ENCODE results near the gene IGF2BP2.
"Not testable (repeated sequence)": the region's sequence is repeated elsewhere in the genome, so short reads cannot be mapped to it uniquely, and the experiment has no call there.

The IGF2BP2 gene

GRCh38 chr3:185825006-185825638, at the start of gene IGF2BP2:
Gene IGF2BP2, minus strand, starts transcription at chr3:185825042. Its CDS starts 82 bp downstream, at chr3:185824960.
- no peak for DNase-seq (ENCODE audit: low read depth)

GRCh38 chr3:185874119-185874518, 49.3 kb upstream of the IGF2BP2 start:
- no peak for DNase-seq (ENCODE audit: low read depth)

GRCh38 chr3:185867650-185868049, 42.8 kb upstream of the IGF2BP2 start:
- DNase-seq (ENCODE audit: low read depth) = no peak

GRCh38 chr3:185866995-185867394, 42.2 kb upstream of the IGF2BP2 start:
- DNase-seq (ENCODE audit: low read depth) = no peak

GRCh38 chr3:185866555-185866954, 41.7 kb upstream of the IGF2BP2 start:
- no peak for DNase-seq (ENCODE audit: low read depth)

- DNase-seq (ENCODE audit: low read depth) = no peak
These were observed 40.4 kb upstream of the IGF2BP2 start for GRCh38 chr3:185865247-185865646.

- DNase-seq (ENCODE audit: low read depth) = no peak
These were observed 39.9 kb upstream of the IGF2BP2 start for GRCh38 chr3:185864767-185865166.

- no peak for DNase-seq (ENCODE audit: low read depth)
These were observed 38.1 kb upstream of the IGF2BP2 start for GRCh38 chr3:185862920-185863319.

GRCh38 chr3:185859294-185859972, 34.6 kb upstream of the IGF2BP2 start:
- DNase-seq (ENCODE audit: low read depth) = no peak

GRCh38 chr3:185858502-185859225, 33.8 kb upstream of the IGF2BP2 start:
- no peak for DNase-seq (ENCODE audit: low read depth)

- DNase-seq (ENCODE audit: low read depth) = no peak
These were observed 32.4 kb upstream of the IGF2BP2 start for GRCh38 chr3:185857208-185857607.

GRCh38 chr3:185856652-185857051, 31.8 kb upstream of the IGF2BP2 start:
- DNase-seq (ENCODE audit: low read depth) = no peak

- not testable (repeated sequence) for DNase-seq (ENCODE audit: low read depth)
These were observed 28.9 kb upstream of the IGF2BP2 start for GRCh38 chr3:185853771-185854170.

GRCh38 chr3:185852635-185853034, 27.8 kb upstream of the IGF2BP2 start:
- DNase-seq (ENCODE audit: low read depth) = no peak

- DNase-seq (ENCODE audit: low read depth) = no peak
These were observed 27.1 kb upstream of the IGF2BP2 start for GRCh38 chr3:185851959-185852358.

- DNase-seq (ENCODE audit: low read depth) = no peak
These were observed 26.2 kb upstream of the IGF2BP2 start for GRCh38 chr3:185851046-185851445.

- no peak for DNase-seq (ENCODE audit: low read depth)
These were observed 22.7 kb upstream of the IGF2BP2 start for GRCh38 chr3:185847506-185847905.

- no peak for DNase-seq (ENCODE audit: low read depth)
These were observed 21.2 kb upstream of the IGF2BP2 start for GRCh38 chr3:185846037-185846436.

- DNase-seq (ENCODE audit: low read depth) = no peak
These were observed 19.2 kb upstream of the IGF2BP2 start for GRCh38 chr3:185844051-185844450.

- DNase-seq (ENCODE audit: low read depth) = no peak
These were observed 18.8 kb upstream of the IGF2BP2 start for GRCh38 chr3:185843635-185844034.

GRCh38 chr3:185843126-185843525, 18.3 kb upstream of the IGF2BP2 start:
- DNase-seq (ENCODE audit: low read depth) = no peak

GRCh38 chr3:185842241-185842640, 17.4 kb upstream of the IGF2BP2 start:
- no peak for DNase-seq (ENCODE audit: low read depth)

GRCh38 chr3:185838417-185838989, 13.7 kb upstream of the IGF2BP2 start:
- not testable (repeated sequence) for DNase-seq (ENCODE audit: low read depth)

All from stimulated activated CD8-positive, alpha-beta memory T cell treated with anti-CD3 and anti-CD28 coated beads, Interleukin-15, amount 100 ng/mL, for 1 hour (primary cell).